Right kidney (tissue), 1 donor: ENCODE results near the gene ASB15.
"Not testable (repeated sequence)": the region's sequence is repeated elsewhere in the genome, so short reads cannot be mapped to it uniquely, and the experiment has no call there.

ENCODE experiments used
- DNase-seq: peaks from one replicate; pipeline ENCODE4 v3.0.0-alpha.2; 2016

The ASB15 gene

GRCh38 chr7:123598657-123599056 lies 3.0 kb upstream of the ASB15 start:
- no peak for DNase-seq

DNA sequence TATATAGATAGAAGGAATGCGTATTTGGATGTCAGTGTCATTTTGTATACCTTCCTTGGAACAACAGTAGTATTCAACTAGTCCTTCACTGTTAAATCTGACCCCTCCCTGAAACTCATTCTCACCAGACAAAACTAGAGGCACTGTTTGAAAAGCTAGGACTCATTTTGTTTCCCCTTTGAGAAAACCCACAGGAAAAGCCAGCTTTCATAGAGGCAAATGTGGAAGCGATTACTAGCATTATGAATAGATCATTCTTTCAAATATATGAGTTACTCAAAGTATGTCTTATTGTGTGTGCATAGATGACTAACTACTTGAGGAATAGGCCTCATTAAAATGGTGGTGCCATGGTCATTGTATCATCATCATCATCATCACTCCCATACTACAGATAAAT lies 1.9 kb upstream of the ASB15 start:
- no peak for DNase-seq

DNA sequence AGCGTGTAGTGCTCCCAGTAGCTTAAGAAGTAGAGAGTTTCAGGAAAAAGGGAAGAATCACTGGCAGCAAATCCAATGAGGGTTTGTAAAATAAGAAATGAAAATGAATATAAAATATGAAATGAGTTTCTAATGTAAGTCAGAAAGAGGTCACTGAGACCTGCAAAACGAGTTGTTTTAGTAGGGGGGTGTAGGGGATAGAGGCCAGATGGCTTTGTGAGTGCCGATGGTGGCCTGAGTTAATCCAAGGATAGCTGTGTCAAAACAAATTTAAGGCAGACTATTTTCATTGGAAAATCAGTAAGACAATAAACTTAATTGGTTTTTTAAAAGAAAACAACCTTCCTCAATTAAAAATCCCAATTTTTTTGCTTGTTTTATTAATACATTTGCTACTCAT lies 745 bp upstream of the ASB15 start:
- DNase-seq = no peak

DNA sequence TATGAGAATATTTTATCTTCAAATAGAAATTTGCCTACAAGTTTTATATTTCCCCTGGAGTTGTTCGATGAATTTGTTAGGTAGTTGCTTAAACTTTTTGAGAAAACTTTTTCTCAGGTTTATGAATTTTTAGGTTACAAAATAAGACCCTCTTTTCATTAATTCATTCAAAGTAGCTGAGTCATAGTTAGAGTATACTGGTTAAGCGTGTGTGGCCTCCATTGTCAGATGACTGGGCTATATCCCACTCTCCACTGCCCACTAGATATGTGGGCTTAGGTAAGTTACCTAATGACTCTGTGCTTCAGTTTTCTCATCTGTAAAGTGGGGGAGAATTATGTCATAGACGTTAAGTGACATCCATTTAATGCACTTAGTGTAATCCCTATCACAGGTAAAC lies 1.0 kb downstream of the ASB15 start:
- DNase-seq = no peak

- DNase-seq = no peak
Observed at GRCh38 chr7:123604739-123605138, 3.1 kb downstream of the ASB15 start.

GRCh38 chr7:123607423-123607975 lies 5.9 kb downstream of the ASB15 start:
- DNase-seq = no peak

- no peak for DNase-seq
Observed at GRCh38 chr7:123608991-123609882, 7.6 kb downstream of the ASB15 start.

GRCh38 chr7:123609883-123610239 lies 8.2 kb downstream of the ASB15 start:
- no peak for DNase-seq

DNA sequence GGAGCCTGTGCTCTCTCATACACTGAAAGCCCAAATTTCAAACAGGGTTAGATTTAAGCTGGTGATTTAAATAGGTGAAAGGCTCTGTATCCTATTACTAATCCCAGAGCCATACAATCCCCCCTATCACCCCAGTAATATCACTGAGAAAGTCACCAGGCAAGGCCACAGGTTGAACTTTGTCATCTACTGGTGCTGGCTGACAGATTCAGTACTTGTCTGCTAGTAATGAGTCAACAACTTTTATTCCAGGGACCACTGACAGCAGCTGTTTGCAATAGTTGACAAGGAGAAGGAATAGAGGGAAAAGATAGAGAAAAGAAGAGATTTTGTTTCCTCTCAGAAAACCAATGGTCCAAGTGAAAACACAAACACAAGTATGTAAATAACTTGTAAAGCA lies 10.4 kb downstream of the ASB15 start:
- no peak for DNase-seq

DNA sequence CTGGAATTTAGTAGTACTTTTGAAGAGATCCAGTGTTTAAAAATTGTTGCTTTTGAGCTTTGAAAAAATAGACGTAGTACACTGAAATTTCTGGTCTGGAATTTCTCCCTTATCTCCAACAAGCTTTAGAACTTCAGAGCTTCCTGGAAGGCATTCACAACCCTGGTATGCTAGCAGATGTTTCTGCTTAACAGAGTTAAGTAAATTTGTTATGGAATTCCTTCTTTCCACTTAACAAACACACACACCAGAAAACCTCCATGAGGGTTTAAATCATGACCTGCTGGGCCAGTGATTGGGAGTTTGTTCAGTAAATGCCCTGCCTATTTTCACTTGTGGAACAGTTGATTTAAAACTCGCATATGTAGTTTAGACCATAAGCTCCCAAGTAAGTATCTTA lies 13.7 kb downstream of the ASB15 start:
- DNase-seq = no peak

- DNase-seq = no peak
Observed at GRCh38 chr7:123616223-123616622, 14.6 kb downstream of the ASB15 start.

GRCh38 chr7:123621707-123622106 lies 20.1 kb downstream of the ASB15 start:
- no peak for DNase-seq

DNA sequence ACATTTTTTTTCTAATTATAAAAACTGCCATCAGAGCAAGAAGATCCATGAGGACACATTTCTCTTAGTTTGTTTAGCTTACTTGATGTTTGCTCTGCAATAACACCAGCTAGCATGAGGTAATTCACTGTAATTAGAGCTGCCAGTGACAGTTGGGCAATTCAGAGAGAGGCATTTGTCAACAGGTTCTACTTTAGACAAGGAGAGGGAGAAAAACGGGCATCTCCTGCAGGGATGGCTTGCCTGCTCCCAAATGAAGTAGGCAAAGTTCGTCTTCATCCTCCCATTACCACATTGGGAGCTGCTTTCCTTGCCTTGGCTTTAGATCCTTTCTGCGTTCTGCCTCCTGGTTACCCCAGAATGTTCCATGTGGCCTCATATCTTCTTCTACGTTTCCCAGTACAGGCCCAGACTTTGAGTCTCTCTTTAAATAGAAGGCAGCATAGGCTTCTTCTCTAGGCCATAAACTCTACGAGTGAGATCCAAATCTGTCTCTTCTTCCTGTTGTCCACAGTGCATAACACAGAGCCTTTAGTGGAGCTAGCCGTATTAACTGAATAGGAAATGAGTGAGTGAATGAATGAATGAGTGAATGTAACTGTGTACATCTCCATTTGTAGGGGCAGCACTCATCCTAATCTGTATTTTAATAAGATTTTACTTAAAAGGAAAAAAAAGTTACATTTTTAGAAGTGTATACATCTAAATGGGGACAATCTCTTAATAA lies 21.2 kb downstream of the ASB15 start:
- DNase-seq = no peak

GRCh38 chr7:123624527-123625183 lies 23.0 kb downstream of the ASB15 start:
- no peak for DNase-seq

DNA sequence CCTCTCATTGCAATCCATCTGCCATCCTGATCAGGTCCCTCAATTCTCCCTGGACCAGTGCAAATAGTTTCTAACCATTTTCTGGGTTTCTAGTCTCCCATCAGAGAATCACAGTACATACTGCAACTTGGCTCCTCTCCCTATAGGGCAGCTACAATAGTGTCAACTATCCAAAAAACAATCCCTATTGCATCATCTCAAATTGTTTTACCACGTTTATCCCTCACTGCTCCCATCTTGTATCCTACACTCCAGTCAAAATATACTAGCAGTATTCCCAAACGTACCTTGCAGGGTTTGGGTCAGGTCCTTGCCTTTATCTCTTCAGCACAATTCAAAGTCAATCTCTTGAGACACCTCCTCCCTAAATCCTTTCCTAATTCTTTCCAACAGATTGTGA lies 23.6 kb downstream of the ASB15 start:
- DNase-seq = no peak

DNA sequence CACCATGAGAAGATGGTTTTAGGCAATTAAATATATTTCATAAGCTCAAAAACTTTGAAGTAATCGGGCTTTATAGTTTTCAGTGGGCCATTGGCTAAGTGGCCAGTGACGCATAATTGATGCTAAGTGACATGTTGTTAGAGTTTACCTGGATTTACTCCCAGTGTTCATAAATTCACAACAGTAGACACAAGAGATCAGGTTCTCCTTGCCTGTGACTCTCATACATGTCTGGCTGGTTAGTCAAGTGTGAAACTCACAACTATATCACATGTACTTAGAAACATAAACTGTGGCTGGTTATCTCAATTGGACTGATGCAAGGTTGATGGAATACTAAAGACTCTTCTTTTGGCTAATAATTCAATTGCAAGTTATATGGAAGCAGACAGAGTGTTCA lies 26.2 kb downstream of the ASB15 start:
- DNase-seq = no peak

GRCh38 chr7:123628829-123629228 lies 27.2 kb downstream of the ASB15 start:
- no peak for DNase-seq

- DNase-seq = no peak
Observed at GRCh38 chr7:123629281-123629680, 27.7 kb downstream of the ASB15 start.

DNA sequence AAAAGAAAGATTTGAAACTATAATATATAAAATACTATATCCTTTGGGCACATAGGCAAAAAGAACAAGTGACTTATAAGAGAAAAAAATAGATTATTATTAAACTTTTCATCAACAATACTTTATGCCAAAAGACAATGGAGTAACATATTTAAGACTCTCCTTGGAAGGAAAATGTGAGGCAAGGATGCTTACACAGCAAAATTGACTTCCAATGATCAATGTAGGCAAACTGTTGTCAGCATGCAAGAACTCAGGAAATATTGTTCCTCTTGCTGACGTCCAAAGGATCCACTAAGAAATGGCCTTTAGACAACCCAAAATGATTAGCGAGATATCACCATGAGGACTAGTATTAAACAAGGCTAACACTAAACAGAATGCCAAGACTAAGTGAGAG lies 31.2 kb downstream of the ASB15 start:
- no peak for DNase-seq

GRCh38 chr7:123633553-123633952 lies 31.9 kb downstream of the ASB15 start:
- no peak for DNase-seq

- not testable (repeated sequence) for DNase-seq
Observed at GRCh38 chr7:123634011-123634573, 32.5 kb downstream of the ASB15 start.

DNA sequence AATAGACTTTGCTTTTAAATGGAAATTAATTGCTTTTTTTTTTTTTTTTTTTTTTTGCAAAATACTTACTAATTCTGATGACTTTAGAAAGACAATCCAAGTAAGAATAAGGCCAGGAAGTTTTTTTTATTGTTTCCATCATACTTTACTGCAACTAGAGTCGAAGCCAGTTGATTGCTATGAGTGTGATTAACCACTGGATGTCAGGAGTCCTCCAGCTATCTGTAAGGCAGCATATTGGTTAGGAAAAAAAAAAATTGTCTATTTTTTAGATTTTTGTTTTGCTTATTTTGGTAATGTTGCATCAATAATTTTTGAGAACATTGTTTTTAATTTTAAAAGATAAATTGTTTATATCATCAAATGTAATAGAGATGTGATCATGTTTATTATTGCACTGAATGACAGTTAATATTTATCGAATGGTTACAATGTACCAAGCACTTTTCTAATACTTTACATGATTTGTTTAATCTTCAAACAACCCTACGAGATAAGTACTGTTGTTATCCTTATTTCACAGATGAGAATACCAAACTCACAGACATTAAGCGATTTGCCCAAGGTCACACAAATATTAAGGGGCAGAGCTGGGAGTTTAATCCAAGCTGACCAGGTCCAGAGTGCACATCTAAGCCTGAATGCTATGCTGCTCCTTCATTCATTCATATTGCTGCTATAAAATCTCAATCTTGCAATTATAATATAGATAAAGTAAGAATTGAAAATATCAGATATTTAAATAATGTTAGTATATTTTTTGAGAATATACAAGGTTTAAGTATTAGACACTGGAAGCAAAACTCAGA lies 34.1 kb downstream of the ASB15 start:
- DNase-seq = no peak
